ENCODE measurements around the gene TMEM231.

Gene TMEM231

DNA sequence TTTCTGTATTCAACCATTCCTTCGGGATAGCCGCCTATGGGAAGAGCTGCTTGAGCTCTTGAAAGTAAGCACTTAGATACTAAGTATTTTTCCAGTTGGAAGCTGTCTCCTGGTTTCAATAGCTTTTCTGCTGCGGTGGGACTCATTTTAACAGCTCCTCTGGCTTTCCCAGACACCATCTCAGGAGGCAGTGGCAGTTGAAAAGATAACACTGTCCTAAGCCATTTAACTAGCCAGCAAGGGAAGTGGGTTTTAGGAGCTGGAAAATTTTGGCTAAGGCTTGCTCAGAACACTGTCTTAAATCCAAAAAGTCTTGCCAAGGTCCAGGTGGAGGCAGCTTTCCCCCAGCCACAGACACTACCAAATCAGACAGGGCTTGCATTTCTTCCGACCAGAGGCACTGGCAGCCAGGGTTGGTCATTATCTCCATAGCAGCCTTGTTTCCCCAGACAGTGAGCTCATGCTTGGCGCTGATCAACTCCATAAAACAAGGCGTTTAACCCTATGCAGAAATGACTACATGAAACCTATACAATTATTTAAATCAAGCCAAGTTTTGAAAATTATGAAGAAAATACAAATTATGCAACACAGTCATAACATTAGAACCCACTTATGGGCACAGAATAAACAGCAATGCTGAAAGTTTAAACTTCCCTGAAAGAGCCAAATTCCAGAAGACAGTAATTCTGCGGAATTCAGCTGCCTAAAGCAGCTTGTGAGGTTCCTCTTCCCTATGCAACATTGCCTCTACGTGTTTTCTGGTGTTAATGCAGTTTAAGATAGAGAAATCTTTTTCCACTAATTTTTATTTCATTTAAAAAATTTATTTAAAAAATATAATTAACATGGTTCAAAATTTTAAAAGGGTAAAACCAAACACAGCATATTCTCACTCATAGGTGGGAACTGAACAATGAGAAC, 35.1 kb upstream of the TMEM231 start:
- no peak for TF ChIP-seq CTCF (IDR thresholded peaks at IDR 0.05; ENCODE audit: insufficient read depth, low read depth, low read length, missing control alignments)
- H3K4me3 ChIP-seq (ENCODE audit: low read length) = no peak overlapping the region
- DNase-seq (ENCODE audit: low read depth) = peak; percentile 12

GRCh38 chr16:75589306-75589705, 33.3 kb upstream of the TMEM231 start:
- TF ChIP-seq CTCF (IDR thresholded peaks at IDR 0.05; ENCODE audit: insufficient read depth, low read depth, low read length, missing control alignments) = no peak
- no peak for DNase-seq (ENCODE audit: low read depth)
- H3K4me3 ChIP-seq (ENCODE audit: low read length) = no peak overlapping the region

DNA sequence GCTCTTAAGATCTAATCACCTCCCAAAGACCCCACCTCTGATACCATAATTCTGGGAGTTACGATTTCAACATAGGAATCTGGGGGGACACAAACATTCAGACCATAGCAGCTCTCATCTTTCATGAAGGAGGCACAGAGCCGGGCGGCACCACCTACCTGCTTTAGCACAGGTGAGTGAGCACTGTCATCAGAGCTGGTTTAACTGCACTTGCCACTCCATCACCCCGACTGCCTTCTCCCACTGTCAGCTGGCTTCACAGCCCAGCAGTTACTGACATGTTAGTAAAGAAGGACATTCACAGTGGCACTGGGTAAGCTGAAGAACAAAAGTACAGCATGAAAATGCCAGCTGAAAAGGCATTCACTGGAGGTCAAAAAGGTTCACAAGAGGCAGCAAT, 32.7 kb upstream of the TMEM231 start:
- DNase-seq (ENCODE audit: low read depth) = no peak
- TF ChIP-seq CTCF (IDR thresholded peaks at IDR 0.05; ENCODE audit: insufficient read depth, low read depth, low read length, missing control alignments) = no peak
- H3K4me3 ChIP-seq (ENCODE audit: low read length) = no peak overlapping the region

GRCh38 chr16:75584108-75584507, 28.1 kb upstream of the TMEM231 start:
- no peak overlapping the region for H3K4me3 ChIP-seq (ENCODE audit: low read length)
- no peak for DNase-seq (ENCODE audit: low read depth)
- no peak for TF ChIP-seq CTCF (IDR thresholded peaks at IDR 0.05; ENCODE audit: insufficient read depth, low read depth, low read length, missing control alignments)

DNA sequence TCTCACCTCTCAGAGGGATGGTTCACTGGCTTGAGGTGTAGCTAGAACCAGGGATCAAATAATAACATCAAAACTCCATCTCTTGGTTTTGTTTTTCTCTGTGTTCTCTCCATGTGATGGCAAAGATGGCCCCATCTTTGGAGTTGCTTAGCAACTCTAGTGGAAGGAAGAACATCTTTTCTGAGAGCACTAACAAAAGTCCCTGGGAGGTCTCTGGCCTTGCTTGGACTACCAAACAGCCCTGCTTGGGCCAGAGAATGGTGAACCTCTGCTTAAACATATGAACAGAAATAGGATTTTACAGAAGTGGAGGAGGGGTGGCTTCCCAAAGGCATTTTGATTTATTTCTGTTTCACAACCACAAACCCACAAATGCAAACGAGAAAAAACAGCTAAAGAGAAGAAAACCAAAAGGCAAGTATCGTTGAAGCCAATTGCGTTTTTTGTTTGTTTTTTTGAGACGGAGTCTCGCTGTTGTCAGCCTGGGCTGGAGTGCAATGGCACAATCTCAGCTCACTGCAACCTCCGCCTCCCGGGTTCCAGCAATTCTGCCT, 23.3 kb upstream of the TMEM231 start:
- TF ChIP-seq CTCF (IDR thresholded peaks at IDR 0.05; ENCODE audit: insufficient read depth, low read depth, low read length, missing control alignments) = no peak
- no peak for DNase-seq (ENCODE audit: low read depth)
- no peak overlapping the region for H3K4me3 ChIP-seq (ENCODE audit: low read length)

GRCh38 chr16:75578725-75579124, 22.7 kb upstream of the TMEM231 start:
- no peak for DNase-seq (ENCODE audit: low read depth)
- no peak overlapping the region for H3K4me3 ChIP-seq (ENCODE audit: low read length)
- TF ChIP-seq CTCF (IDR thresholded peaks at IDR 0.05; ENCODE audit: insufficient read depth, low read depth, low read length, missing control alignments) = no peak
